Liver (tissue), 9 donors: ENCODE data around the gene NDUFB5. TPM values are rescaled to one million over a fixed set of nuclear protein-coding genes. Genes with fewer than 3 reads are reported as not detected.

ENCODE experiments used
- DNase-seq: peaks from one replicate; pipeline ENCODE4 v3.0.0-alpha.2; 2017; ENCODE audit warnings: low spot score
- H3K27ac ChIP-seq, 2 donors: one replicate each; pipeline ENCODE4 v1.7.0; 2013; ENCODE audit warnings: inconsistent platforms in 2 of 2, low read length in 2 of 2, control low read depth in 1 of 2, low read depth in 1 of 2, mild to moderate bottlenecking in 1 of 2
- H3K27me3 ChIP-seq, 4 donors: one replicate each; pipeline versions ENCODE4 v1.6.1 to v1.7.0; 2013; ENCODE audit warnings: low read length in 3 of 4, inconsistent platforms in 1 of 4, mild to moderate bottlenecking in 1 of 4, moderate library complexity in 1 of 4; ENCODE audit not compliant: control insufficient read depth in 4 of 4, insufficient read depth in 4 of 4
- H3K36me3 ChIP-seq, 4 donors: one replicate each; pipeline versions ENCODE4 v1.6.1 to v1.7.0; 2013; ENCODE audit warnings: low read length in 3 of 4, mild to moderate bottlenecking in 3 of 4, low read depth in 1 of 4, moderate library complexity in 1 of 4; ENCODE audit not compliant: control insufficient read depth in 4 of 4, insufficient read depth in 3 of 4
- H3K4me1 ChIP-seq, 4 donors: one replicate each; pipeline versions ENCODE4 v1.6.1 to v1.7.0; 2013; ENCODE audit warnings: low read length in 3 of 4, mild to moderate bottlenecking in 3 of 4, moderate library complexity in 1 of 4; ENCODE audit not compliant: control insufficient read depth in 4 of 4, insufficient read depth in 4 of 4
- H3K4me3 ChIP-seq, 3 donors: one replicate each; pipeline versions ENCODE4 v1.6.1 to v1.7.0; 2013; ENCODE audit warnings: low read length in 3 of 3, control low read depth in 1 of 3, low read depth in 1 of 3, mild to moderate bottlenecking in 1 of 3
- H3K9ac ChIP-seq, 2 donors: one replicate each; pipeline ENCODE4 v1.7.0; 2013; ENCODE audit warnings: low read length in 2 of 2, mild to moderate bottlenecking in 2 of 2, moderate library complexity in 2 of 2, control low read depth in 1 of 2, low read depth in 1 of 2
- H3K9me3 ChIP-seq, 4 donors: one replicate each; pipeline versions ENCODE4 v1.6.1 to v1.7.0; 2013; ENCODE audit warnings: low read length in 3 of 4; ENCODE audit not compliant: control insufficient read depth in 4 of 4
- CTCF ChIP-seq: fragments of 150-350 bp; IDR thresholded peaks from 2 replicates; pipeline ENCODE4 v1.5.1; 2017; ENCODE audit warnings: improper control_type of control experiment, low read depth, low read length; ENCODE audit not compliant: missing input control
- EGR1 ChIP-seq, 2 donors: IDR thresholded peaks; 2 replicates each; pipeline ENCODE4 v1.6.1; 2016 to 2018; ENCODE audit warnings: antibody characterized with exemption in 2 of 2, low read depth in 2 of 2
- HNF4A ChIP-seq, 2 donors: conservative IDR thresholded peaks; 2 replicates each; pipeline ENCODE4 v1.6.1; 2016; ENCODE audit warnings: antibody characterized with exemption in 2 of 2, mild to moderate bottlenecking in 2 of 2
- JUND ChIP-seq, 2 donors: IDR thresholded peaks; 2 replicates each; pipeline ENCODE4 v1.6.1; 2016; ENCODE audit warnings: antibody characterized with exemption in 2 of 2
- RAD21 ChIP-seq, 2 donors: IDR thresholded peaks; 2 replicates each; pipeline ENCODE4 v1.6.1; 2016; ENCODE audit warnings: antibody characterized with exemption in 2 of 2, mild to moderate bottlenecking in 2 of 2
- TAF1 ChIP-seq: conservative IDR thresholded peaks from 2 replicates; pipeline ENCODE4 v1.6.1; 2016; ENCODE audit warnings: antibody characterized with exemption, mild to moderate bottlenecking
- YY1 ChIP-seq: IDR thresholded peaks from 2 replicates; pipeline ENCODE4 v1.6.1; 2016; ENCODE audit warnings: antibody characterized with exemption, mild to moderate bottlenecking
- WGBS: extraction: QIAGEN DNeasy Blood & Tissue Kit; methylation state at CpG from one replicate; pipeline ENCODE4 v1.1.7; 2013; 5-methylcytosine and 5-hydroxymethylcytosine counted together
- polyA plus RNA-seq, 2 donors: library from polyadenylated mRNA; stranded (reverse) in 1 of 2; unstranded in 1 of 2; fragments of 200-250 nt in 1 of 2; fragments of >200 nt in 1 of 2; fragmentation: Nextera tagmentation in 1 of 2; extraction: Ambion mirVana in 1 of 2; gene quantifications; one replicate each; pipeline versions ENCODE4 v1.2.1 to v1.2.3, GENCODE V29; 2013 to 2015
- total RNA-seq, 2 donors: library from RNA; depleted of rRNA; stranded (reverse); fragments of >200 nt; gene quantifications; one replicate each; pipeline ENCODE4 v1.2.3, GENCODE V29; 2014
- TF ChIP-seq, protein P1 (sequence below): IDR thresholded peaks from 2 replicates; pipeline ENCODE4 v1.6.1; 2016; ENCODE audit warnings: antibody characterized with exemption, mild to moderate bottlenecking
- donor health status: healthy.
- donor health status: healthy.
- donor health status: healthy.
- donor health status: healthy.
- donor health status: healthy.

Gene NDUFB5
- total and polyA plus RNA-seq, 4 donors = 43.4 to 92.8 (median 47.6) TPM

DNA sequence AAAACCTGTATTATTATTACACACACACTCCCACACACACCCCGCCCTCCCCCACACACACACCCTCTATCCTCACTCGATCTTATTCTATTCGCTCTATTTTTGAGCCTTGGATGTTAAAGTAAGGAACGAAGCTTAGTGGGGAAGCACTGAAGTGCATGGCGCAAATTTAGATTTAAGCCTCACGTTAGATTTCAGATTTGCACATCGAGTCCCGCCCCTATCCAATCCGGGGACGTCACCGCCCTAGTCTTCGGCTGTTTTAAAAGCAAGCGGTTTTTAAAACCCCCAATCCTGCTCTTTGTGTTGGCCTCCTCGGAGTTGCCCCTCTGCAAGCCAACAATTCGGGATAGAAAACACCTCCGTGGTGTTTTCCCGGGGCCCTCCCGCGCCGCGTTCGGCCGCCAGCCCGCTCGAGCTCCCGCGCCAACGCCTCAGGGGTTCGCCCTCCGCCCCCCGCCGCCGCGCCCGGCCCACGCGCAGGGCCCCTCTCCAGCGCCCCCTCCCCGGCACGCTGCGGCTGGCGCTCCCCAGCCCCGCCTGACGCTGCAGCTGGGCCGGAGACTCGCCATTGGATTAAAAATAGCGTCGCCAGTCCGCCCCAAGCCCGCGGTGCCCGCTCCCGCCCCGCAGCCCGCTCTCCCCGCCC is 48.0 kb downstream of the NDUFB5 start, which contains the start of gene USP13:
Gene USP13 (plus strand): TSS at position 594 of the 649 bp plus-strand sequence. CDS start 186 bp downstream, outside the sequence.
- under 1% methylated on average over 56 of the region's 56 CpGs for WGBS
- H3K9me3 ChIP-seq = no peaks in the 10 kb centered on the region
- peak within 1 kb of the TSS; percentile 84 to 96 for H3K27ac ChIP-seq
- peak; percentile 60 for DNase-seq
- peaks cover 0 to 16% (median 5%) of the 10 kb centered on the region in 4 donors for H3K4me1 ChIP-seq
- H3K27me3 ChIP-seq = no peaks in the 10 kb centered on the region
- peak within 1 kb of the TSS; percentile 60 to 87 for H3K9ac ChIP-seq
- H3K4me3 ChIP-seq = peak within 1 kb of the TSS; percentile 72 to 97 (median 94)
- TF ChIP-seq TAF1 (no peak), CTCF (peak; percentile 29), RAD21 (IDR thresholded peaks at IDR 0.05) (peak in 1 of 2 donors; percentile 8)
- TF ChIP-seq, protein P1, sequence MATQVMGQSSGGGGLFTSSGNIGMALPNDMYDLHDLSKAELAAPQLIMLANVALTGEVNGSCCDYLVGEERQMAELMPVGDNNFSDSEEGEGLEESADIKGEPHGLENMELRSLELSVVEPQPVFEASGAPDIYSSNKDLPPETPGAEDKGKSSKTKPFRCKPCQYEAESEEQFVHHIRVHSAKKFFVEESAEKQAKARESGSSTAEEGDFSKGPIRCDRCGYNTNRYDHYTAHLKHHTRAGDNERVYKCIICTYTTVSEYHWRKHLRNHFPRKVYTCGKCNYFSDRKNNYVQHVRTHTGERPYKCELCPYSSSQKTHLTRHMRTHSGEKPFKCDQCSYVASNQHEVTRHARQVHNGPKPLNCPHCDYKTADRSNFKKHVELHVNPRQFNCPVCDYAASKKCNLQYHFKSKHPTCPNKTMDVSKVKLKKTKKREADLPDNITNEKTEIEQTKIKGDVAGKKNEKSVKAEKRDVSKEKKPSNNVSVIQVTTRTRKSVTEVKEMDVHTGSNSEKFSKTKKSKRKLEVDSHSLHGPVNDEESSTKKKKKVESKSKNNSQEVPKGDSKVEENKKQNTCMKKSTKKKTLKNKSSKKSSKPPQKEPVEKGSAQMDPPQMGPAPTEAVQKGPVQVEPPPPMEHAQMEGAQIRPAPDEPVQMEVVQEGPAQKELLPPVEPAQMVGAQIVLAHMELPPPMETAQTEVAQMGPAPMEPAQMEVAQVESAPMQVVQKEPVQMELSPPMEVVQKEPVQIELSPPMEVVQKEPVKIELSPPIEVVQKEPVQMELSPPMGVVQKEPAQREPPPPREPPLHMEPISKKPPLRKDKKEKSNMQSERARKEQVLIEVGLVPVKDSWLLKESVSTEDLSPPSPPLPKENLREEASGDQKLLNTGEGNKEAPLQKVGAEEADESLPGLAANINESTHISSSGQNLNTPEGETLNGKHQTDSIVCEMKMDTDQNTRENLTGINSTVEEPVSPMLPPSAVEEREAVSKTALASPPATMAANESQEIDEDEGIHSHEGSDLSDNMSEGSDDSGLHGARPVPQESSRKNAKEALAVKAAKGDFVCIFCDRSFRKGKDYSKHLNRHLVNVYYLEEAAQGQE = peak; percentile 54
- no peaks in the 10 kb centered on the region for H3K36me3 ChIP-seq

DNA sequence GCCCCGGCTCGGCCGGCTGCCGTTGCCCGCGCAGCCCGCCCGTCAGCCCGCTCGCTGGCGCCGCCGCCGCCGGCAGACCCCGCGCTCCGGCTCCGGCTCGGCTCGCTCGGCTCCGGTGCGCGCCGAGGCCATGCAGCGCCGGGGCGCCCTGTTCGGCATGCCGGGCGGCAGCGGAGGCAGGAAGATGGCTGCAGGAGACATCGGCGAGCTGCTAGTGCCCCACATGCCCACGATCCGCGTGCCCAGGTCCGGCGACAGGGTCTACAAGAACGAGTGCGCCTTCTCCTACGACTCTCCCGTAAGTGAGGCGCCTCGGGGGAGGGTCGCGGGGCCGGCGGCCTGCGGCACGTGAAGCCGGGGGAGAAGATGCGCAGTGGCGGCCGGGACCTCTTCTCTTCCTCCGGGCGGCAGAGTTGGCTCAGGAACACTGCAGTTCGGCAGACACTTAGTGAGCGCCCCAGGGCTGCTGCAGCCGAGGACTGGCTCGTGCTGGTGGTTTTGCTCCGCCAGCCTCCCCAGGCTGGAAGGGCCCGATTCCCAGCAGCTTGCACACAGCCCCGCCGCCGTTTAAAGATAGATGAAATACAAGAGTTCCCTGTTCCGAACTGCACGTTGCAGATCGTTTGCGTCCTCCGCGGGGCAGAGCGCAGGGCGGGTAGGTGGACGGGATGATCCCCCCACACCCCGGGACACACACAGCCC is 48.7 kb downstream of the NDUFB5 start:
- peak; percentile 62 for DNase-seq
- Histone ChIP-seq H3K9me3 (no peaks in the 10 kb centered on the region), H3K4me1 (peaks cover 0 to 16% (median 5%) of the 10 kb centered on the region in 4 donors), H3K27me3 (no peaks in the 10 kb centered on the region), H3K4me3 (peak overlapping the region; percentile 72 to 97 (median 94)), H3K27ac (peak overlapping the region; percentile 84 to 96), H3K36me3 (no peaks in the 10 kb centered on the region), H3K9ac (peak overlapping the region; percentile 54 to 87)
- TF ChIP-seq EGR1 (IDR thresholded peaks at IDR 0.05; ENCODE audit: low read depth in 2 of 2) (no peak), TAF1 (peak; percentile 57), YY1 (peak; percentile 81), RAD21 (IDR thresholded peaks at IDR 0.05) (peak; percentile 55), JUND (IDR thresholded peaks at IDR 0.05) (no peak), HNF4A (conservative IDR thresholded peaks at IDR 0.05) (peak in 1 of 2 donors; percentile 8)
- TF ChIP-seq, protein P1 = peak; percentile 31
- under 1% methylated on average over 77 of the region's 77 CpGs for WGBS
